Tibial nerve (tissue), 4 donors: ENCODE results near the gene HSPA1L. TPM values are rescaled to one million over a fixed set of nuclear protein-coding genes. Genes with fewer than 3 reads are reported as not detected.

Experiments used
- DNase-seq, 2 donors: peaks; one replicate each; pipeline ENCODE4 v3.0.0-alpha.2; 2019; ENCODE audit warnings: low spot score in 2 of 2
- H3K27ac ChIP-seq, 4 donors: fragments of 200-600 bp; sonication (generic) in 3 of 4; one replicate each; pipeline ENCODE4 v1.5.1; 2017 to 2019; ENCODE audit warnings: mild to moderate bottlenecking in 1 of 4
- H3K27me3 ChIP-seq, 2 donors: fragments of 200-600 bp; sonication (generic) in 1 of 2; one replicate each; pipeline versions ENCODE4 v1.5.1 to v1.6.0; 2017 to 2019
- H3K36me3 ChIP-seq, 3 donors: fragments of 200-600 bp; sonication (generic); one replicate each; pipeline ENCODE4 v1.5.1; 2018 to 2019
- H3K4me1 ChIP-seq, 4 donors: fragments of 200-600 bp; sonication (generic) in 3 of 4; one replicate each; pipeline ENCODE4 v1.5.1; 2017 to 2019
- H3K4me3 ChIP-seq, 4 donors: fragments of 200-600 bp; sonication (generic) in 3 of 4; one replicate each; pipeline ENCODE4 v1.5.1; 2017 to 2019; ENCODE audit warnings: mild to moderate bottlenecking in 1 of 4, moderate library complexity in 1 of 4
- H3K9me3 ChIP-seq, 4 donors: fragments of 200-600 bp; sonication (generic) in 3 of 4; one replicate each; pipeline ENCODE4 v1.5.1; 2017 to 2019
- EP300 ChIP-seq, 2 donors: sonication (generic); formaldehyde crosslinking; IDR thresholded peaks; one replicate each; pipeline ENCODE4 v1.6.1; 2017; ENCODE audit warnings: antibody characterized with exemption in 2 of 2, mild to moderate bottlenecking in 1 of 2
- POLR2A ChIP-seq, 2 donors: fragments of 450-650 bp; IDR thresholded peaks; one replicate each; pipeline ENCODE4 v1.6.1; 2017; ENCODE audit warnings: antibody characterized with exemption in 2 of 2, mild to moderate bottlenecking in 2 of 2, moderate library complexity in 2 of 2
- WGBS, 2 donors: methylation state at CpG; one replicate each; pipeline ENCODE4 v1.1.5; 2018; 5-methylcytosine and 5-hydroxymethylcytosine counted together
- total RNA-seq, 4 donors: library from RNA; depleted of rRNA; stranded (reverse); fragments of >200 nt; gene quantifications; one replicate each; pipeline ENCODE4 v1.1.0, GENCODE V29; 2016
- TF ChIP-seq, protein P1 (sequence below), 5 experiments: fragments of 200-600 bp in 3 of 5; fragments of 450-650 bp in 2 of 5; sonication (generic) in 3 of 5; IDR thresholded peaks; one replicate each; pipeline ENCODE4 v1.5.1; 2016 to 2019; ENCODE audit warnings: antibody characterized with exemption in 5 of 5, mild to moderate bottlenecking in 3 of 5, moderate library complexity in 2 of 5

Gene HSPA1L
- total RNA-seq, 4 donors from 2014 or later = 0.20 to 2.4 (median 1.2) TPM

DNA sequence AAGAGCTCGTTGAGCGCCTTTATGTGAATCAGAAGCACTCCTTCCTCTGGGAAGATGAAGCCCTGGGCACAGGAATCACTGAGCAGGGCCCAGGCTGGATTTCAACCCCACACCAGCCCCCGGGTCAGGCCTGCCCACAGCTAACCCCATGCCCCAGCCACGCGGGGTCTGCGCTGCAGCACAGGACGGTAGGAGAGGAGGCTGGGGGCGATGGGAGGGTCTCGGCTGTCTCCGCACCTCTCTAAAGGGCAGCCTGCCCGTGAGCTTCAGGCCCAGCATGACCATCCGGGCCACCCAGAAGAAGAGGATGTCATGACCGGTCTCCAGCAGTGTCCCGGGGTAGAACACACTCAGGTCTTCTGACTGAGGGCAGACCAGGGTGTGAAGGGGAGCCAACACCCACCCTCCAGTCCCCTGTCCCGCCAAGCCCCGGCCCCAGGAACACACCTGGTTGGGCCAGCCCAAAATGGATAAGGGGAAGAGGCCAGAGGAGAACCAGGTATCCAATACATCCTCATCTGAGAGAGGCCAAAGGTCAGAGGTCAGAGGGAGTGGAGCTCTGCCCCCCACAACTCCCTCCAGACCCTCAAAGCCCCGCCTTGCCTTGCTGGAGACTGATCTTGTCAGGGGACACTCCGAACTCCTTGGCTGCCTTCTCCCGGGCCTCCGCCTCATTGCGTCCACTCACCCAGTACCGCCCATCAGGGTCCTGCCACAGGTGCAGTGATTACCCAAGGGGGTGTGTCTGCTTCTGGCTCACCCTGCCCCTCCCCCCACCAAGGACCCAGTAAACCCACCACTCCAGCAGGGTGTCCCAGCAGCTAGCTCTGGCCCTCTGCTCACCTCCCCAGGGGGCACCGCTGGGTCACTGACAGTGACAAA, 33.6 kb downstream of the HSPA1L start:
- Histone ChIP-seq H3K9me3 (no peaks in the 10 kb centered on the region), H3K4me1 (peaks cover 0 to 10% (median 9%) of the 10 kb centered on the region in 4 donors), H3K36me3 (peaks cover 0 to 89% (median 29%) of the 10 kb centered on the region in 3 donors), H3K27ac (no peak overlapping the region), H3K4me3 (no peak overlapping the region), H3K27me3 (no peaks in the 10 kb centered on the region)
- no peak for TF ChIP-seq POLR2A (IDR thresholded peaks at IDR 0.05)
- TF ChIP-seq, protein P1, sequence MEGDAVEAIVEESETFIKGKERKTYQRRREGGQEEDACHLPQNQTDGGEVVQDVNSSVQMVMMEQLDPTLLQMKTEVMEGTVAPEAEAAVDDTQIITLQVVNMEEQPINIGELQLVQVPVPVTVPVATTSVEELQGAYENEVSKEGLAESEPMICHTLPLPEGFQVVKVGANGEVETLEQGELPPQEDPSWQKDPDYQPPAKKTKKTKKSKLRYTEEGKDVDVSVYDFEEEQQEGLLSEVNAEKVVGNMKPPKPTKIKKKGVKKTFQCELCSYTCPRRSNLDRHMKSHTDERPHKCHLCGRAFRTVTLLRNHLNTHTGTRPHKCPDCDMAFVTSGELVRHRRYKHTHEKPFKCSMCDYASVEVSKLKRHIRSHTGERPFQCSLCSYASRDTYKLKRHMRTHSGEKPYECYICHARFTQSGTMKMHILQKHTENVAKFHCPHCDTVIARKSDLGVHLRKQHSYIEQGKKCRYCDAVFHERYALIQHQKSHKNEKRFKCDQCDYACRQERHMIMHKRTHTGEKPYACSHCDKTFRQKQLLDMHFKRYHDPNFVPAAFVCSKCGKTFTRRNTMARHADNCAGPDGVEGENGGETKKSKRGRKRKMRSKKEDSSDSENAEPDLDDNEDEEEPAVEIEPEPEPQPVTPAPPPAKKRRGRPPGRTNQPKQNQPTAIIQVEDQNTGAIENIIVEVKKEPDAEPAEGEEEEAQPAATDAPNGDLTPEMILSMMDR (IDR thresholded peaks at IDR 0.05) = no peak
- no peak for TF ChIP-seq EP300 (IDR thresholded peaks at IDR 0.05)
- DNase-seq = no peak
- WGBS, 2 donors = 88 to 91% methylated on average over 15 to 16 of the region's 23 CpGs

DNA sequence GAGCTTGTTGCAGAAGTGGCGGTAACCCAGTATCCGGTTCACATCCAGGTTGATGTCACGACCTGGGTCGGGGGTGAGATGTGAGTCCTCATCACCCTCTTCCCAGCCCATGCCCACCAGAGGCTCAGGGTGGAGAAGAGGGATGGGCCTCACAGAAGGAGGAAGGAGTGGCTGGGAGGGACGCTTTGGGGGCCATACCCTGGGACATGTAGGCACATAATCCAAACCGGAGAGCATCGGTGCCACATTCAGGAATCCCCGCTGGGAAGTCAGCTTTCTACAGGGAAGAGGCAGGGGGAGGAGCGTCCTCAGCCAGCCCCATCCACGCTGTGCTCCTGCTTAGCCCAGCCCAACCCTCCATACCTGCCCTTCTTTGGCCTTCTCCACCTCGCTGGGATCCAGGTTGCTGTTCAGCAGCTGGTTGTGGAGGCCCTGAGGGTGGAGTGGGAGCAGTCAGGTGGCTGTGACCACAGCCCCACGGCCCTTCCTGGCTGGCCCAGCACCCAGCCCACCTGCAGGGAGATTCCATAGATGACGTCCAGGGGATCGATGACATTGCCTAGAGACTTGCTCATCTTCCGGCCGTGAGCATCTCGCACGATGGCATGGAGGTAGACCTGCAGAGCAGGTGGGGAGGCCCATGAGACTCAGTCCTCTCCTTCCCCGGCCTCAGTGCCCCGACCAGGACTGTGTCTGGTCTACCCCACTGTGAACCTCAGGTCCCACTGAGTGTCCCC, 34.4 kb downstream of the HSPA1L start:
- Histone ChIP-seq H3K9me3 (no peaks in the 10 kb centered on the region), H3K4me1 (peaks cover 0 to 10% (median 9%) of the 10 kb centered on the region in 4 donors), H3K27me3 (no peaks in the 10 kb centered on the region), H3K4me3 (no peak overlapping the region), H3K27ac (no peak overlapping the region), H3K36me3 (peaks cover 0 to 81% (median 28%) of the 10 kb centered on the region in 3 donors)
- no peak for DNase-seq
- no peak for TF ChIP-seq POLR2A (IDR thresholded peaks at IDR 0.05)
- TF ChIP-seq, protein P1 (IDR thresholded peaks at IDR 0.05) = no peak
- TF ChIP-seq EP300 (IDR thresholded peaks at IDR 0.05) = no peak
- 87 to 93% methylated on average over 14 to 16 of the region's 20 CpGs for WGBS, 2 donors

DNA sequence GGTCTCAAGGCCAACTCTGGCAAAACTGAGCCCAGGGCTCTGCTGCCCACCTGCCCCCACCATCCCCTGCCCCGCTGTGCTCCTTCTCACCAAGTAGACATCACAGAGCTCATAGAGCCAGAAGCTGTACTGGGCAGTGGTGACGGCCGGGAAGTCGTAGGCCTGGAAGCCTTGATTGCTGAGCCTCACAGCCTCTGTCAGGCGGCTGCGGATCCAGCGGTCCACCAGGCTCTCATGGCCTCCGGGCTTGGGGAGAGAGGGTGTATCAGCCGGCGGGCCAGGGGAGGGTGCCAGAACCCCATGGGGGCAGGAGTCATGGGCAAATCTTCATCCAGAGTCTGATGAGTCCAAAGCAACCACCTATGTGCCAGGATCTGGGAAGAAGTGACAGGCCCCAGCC, 35.2 kb downstream of the HSPA1L start:
- WGBS, 2 donors = 83 to 96% methylated on average over 9 to 10 of the region's 10 CpGs
- H3K27me3 ChIP-seq = no peaks in the 10 kb centered on the region
- H3K4me1 ChIP-seq = peaks cover 0 to 10% (median 9%) of the 10 kb centered on the region in 4 donors
- H3K27ac ChIP-seq = no peak overlapping the region
- TF ChIP-seq EP300 (IDR thresholded peaks at IDR 0.05) (no peak), POLR2A (IDR thresholded peaks at IDR 0.05) (no peak)
- no peak overlapping the region for H3K4me3 ChIP-seq
- no peak for DNase-seq
- H3K9me3 ChIP-seq = no peaks in the 10 kb centered on the region
- peaks cover 0 to 73% (median 23%) of the 10 kb centered on the region in 3 donors for H3K36me3 ChIP-seq

DNA sequence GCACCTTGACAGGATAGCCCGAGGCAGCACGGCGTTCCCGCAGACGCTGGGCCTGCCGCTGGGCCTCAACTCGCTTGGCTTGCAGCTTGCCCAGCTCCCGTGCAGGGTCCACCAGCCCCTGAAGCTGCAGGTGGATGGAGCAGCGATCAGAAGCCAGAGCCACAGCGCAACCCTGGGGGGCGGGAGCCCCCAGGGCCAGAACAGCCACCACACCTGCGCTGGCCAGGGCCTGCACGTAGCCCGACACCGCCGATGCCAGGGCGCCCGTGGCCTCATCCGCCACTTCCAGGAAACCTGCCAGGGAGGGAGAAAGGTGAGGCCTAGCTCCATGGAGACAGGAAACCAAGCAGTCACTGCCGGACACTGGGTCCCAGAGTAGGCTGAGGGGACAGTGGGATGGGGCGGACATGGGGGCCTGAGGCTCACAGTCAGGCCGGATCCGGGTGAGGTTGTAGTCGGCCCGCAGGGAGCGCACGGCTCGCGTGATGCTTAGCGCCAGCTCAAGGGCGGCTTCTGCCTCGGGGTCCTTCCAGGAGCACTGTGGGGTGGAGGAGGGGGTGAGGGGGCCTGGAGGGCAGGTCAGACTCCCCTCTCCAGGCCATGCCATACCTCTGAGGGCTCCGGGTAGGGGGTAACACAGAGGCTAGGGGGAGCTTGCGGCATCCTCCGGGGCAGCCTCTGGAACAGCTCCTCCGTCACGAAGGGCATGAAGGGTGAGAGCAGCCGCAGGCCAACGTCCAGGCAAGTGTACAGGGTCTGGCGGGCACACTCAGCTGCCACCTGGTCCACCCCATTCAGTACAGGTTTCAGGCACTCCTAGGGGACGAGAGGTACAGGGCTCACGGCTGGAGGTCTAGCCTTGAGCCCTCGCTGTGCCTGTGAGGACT, 35.8 kb downstream of the HSPA1L start:
- 90 to 91% methylated on average over 32 to 35 of the region's 43 CpGs for WGBS, 2 donors
- H3K9me3 ChIP-seq = no peaks in the 10 kb centered on the region
- TF ChIP-seq, protein P1 (IDR thresholded peaks at IDR 0.05) = no peak
- no peak for TF ChIP-seq EP300 (IDR thresholded peaks at IDR 0.05)
- no peak overlapping the region for H3K27ac ChIP-seq
- peaks cover 0 to 10% (median 9%) of the 10 kb centered on the region in 4 donors for H3K4me1 ChIP-seq
- DNase-seq = no peak
- no peak overlapping the region for H3K4me3 ChIP-seq
- H3K36me3 ChIP-seq = peaks cover 0 to 66% (median 23%) of the 10 kb centered on the region in 3 donors
- no peaks in the 10 kb centered on the region for H3K27me3 ChIP-seq

DNA sequence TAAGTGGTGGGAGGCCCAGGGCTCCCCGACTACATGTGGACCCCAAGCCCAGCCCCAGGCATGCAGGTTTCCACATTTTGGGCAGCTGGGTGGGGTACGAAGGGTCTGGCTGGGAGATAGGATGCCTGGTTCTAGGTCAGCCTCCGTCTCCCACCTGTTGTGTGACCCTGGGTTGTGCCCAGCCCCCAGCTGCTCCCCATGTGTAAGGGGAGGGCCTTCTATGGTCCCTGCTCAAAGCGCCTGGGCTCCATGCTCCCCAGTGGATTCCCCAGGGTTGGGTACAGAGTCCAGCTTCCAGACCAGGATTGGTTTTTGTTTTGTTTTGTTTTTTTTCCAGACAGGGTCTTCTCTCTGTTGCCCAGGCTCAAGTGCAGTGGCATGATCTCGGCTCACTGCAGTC, 36.9 kb downstream of the HSPA1L start:
- no peak overlapping the region for H3K4me3 ChIP-seq
- DNase-seq = no peak
- TF ChIP-seq, protein P1 (IDR thresholded peaks at IDR 0.05) = no peak
- TF ChIP-seq EP300 (IDR thresholded peaks at IDR 0.05) (no peak), POLR2A (IDR thresholded peaks at IDR 0.05) (no peak)
- no peaks in the 10 kb centered on the region for H3K9me3 ChIP-seq
- H3K27ac ChIP-seq = no peak overlapping the region
- H3K36me3 ChIP-seq = peaks cover 0 to 56% (median 21%) of the 10 kb centered on the region in 3 donors
- peaks cover 0 to 10% (median 9%) of the 10 kb centered on the region in 4 donors for H3K4me1 ChIP-seq
- no peaks in the 10 kb centered on the region for H3K27me3 ChIP-seq
- 89% methylated on average over 5 of the region's 5 CpGs for WGBS, 2 donors
